OCI-LY1 (cell line): Measurements from ENCODE around the gene OR2V2.

Source experiments
- H2AFZ ChIP-seq: fragments of 200-600 bp; sonication (generic), shearing (Covaris generic); 2 replicates; pipeline ENCODE4 v1.6.0; 2014; ENCODE audit warnings: antibody characterized with exemption, mild to moderate bottlenecking, low read length
- H3F3A ChIP-seq: fragments of 200-600 bp; sonication (generic), shearing (Covaris generic); 2 replicates; pipeline ENCODE4 v1.6.0; 2014; ENCODE audit warnings: mild to moderate bottlenecking, antibody characterized with exemption, low read length, moderate library complexity; ENCODE audit not compliant: insufficient read depth
- H3K27ac ChIP-seq: fragments of 200-600 bp; sonication (generic); 2 replicates; pipeline ENCODE4 v1.5.1; 2014; ENCODE audit warnings: low read length, mixed run types, mild to moderate bottlenecking, low read depth; ENCODE audit not compliant: poor library complexity, severe bottlenecking
- H3K27me3 ChIP-seq: fragments of 200-600 bp; sonication (generic); 2 replicates; pipeline ENCODE4 v1.6.0; 2014; ENCODE audit warnings: antibody characterized with exemption, mild to moderate bottlenecking, low read length, moderate library complexity; ENCODE audit not compliant: insufficient read depth
- H3K36me3 ChIP-seq: fragments of 200-600 bp; sonication (generic); 2 replicates; pipeline ENCODE4 v1.6.1; 2014; ENCODE audit warnings: mild to moderate bottlenecking, antibody characterized with exemption, low read length, moderate library complexity, mixed read lengths; ENCODE audit not compliant: insufficient read depth
- H3K4me1 ChIP-seq: fragments of 200-600 bp; sonication (generic); 2 replicates; pipeline ENCODE4 v1.5.1; 2014; ENCODE audit warnings: mild to moderate bottlenecking, low read length, moderate library complexity; ENCODE audit not compliant: insufficient read depth, severe bottlenecking
- H3K4me2 ChIP-seq: fragments of 200-600 bp; sonication (generic), shearing (Covaris generic); 2 replicates; pipeline ENCODE4 v1.6.1; 2014; ENCODE audit warnings: low read length
- H3K4me3 ChIP-seq: fragments of 200-600 bp; sonication (generic); 2 replicates; pipeline ENCODE4 v1.5.1; 2014; ENCODE audit warnings: low read length, low read depth, mild to moderate bottlenecking, mixed read lengths; ENCODE audit not compliant: poor library complexity, severe bottlenecking
- H3K79me2 ChIP-seq: fragments of 200-600 bp; shearing (Covaris generic); 2 replicates; pipeline ENCODE4 v1.6.1; 2016; ENCODE audit warnings: mixed run types, low read length, mixed read lengths; ENCODE audit not compliant: insufficient read depth
- H3K9ac ChIP-seq: fragments of 200-600 bp; sonication (generic), shearing (Covaris generic); 2 replicates; pipeline ENCODE4 v1.6.1; 2014; ENCODE audit warnings: mild to moderate bottlenecking, low read length, mixed read lengths
- H3K9me2 ChIP-seq: fragments of 200-600 bp; sonication (generic), shearing (Covaris generic); 2 replicates; pipeline ENCODE4 v1.6.1; 2014; ENCODE audit warnings: low read depth, mild to moderate bottlenecking, low read length, mixed read lengths
- H3K9me3 ChIP-seq: fragments of 200-600 bp; shearing (Covaris generic); 2 replicates; pipeline ENCODE4 v1.6.1; 2014; ENCODE audit warnings: low read length, mixed read lengths
- H4K20me1 ChIP-seq: fragments of 200-600 bp; sonication (generic), shearing (Covaris generic); 2 replicates; pipeline ENCODE4 v1.6.0; 2016; ENCODE audit warnings: mild to moderate bottlenecking, low read length; ENCODE audit not compliant: insufficient read depth
- EZH2 ChIP-seq: fragments of 200-600 bp; sonication (generic), shearing (Covaris generic); IDR thresholded peaks from 2 replicates; pipeline ENCODE4 v1.8.0; 2017; ENCODE audit warnings: borderline replicate concordance, mixed run types, mild to moderate bottlenecking, antibody characterized with exemption, low read length, moderate library complexity, mixed read lengths
- TF ChIP-seq, protein P1 (sequence below): fragments of 200-600 bp; sonication (generic), shearing (Covaris generic); IDR thresholded peaks from 2 replicates; pipeline ENCODE4 v1.5.1; 2017; ENCODE audit warnings: mild to moderate bottlenecking, antibody characterized with exemption, low read length, moderate library complexity, mixed read lengths

The OR2V2 gene

DNA sequence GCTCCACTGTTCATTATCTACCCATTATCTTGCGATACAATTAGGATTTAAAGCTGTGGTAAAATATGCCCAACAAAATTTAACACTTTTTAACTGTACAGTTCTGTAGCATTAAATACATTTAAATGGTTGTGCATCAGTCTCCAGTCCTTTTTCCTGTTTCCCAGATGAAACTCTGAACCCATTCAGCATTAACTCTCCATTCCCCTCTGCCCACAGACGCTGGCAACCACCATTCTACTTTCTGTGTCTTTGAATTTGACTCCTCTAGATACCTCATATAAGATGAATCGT lies 60.5 kb downstream of the OR2V2 start:
- no peaks in the 10 kb centered on the region for H3K9me3 ChIP-seq
- no peak overlapping the region for H2AFZ ChIP-seq
- H3K27me3 ChIP-seq: no peaks in the 10 kb centered on the region
- H3K27ac ChIP-seq: no peak overlapping the region
- no peaks in the 10 kb centered on the region for H4K20me1 ChIP-seq
- H3F3A ChIP-seq: no peaks in the 10 kb centered on the region
- no peak overlapping the region for H3K9ac ChIP-seq
- no peaks in the 10 kb centered on the region for H3K79me2 ChIP-seq
- TF ChIP-seq, protein P1, sequence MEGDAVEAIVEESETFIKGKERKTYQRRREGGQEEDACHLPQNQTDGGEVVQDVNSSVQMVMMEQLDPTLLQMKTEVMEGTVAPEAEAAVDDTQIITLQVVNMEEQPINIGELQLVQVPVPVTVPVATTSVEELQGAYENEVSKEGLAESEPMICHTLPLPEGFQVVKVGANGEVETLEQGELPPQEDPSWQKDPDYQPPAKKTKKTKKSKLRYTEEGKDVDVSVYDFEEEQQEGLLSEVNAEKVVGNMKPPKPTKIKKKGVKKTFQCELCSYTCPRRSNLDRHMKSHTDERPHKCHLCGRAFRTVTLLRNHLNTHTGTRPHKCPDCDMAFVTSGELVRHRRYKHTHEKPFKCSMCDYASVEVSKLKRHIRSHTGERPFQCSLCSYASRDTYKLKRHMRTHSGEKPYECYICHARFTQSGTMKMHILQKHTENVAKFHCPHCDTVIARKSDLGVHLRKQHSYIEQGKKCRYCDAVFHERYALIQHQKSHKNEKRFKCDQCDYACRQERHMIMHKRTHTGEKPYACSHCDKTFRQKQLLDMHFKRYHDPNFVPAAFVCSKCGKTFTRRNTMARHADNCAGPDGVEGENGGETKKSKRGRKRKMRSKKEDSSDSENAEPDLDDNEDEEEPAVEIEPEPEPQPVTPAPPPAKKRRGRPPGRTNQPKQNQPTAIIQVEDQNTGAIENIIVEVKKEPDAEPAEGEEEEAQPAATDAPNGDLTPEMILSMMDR: no peak
- TF ChIP-seq EZH2: no peak
- H3K4me3 ChIP-seq: peak overlapping the region; percentile 74
- peaks cover 29% of the 10 kb centered on the region for H3K4me1 ChIP-seq
- H3K9me2 ChIP-seq: no peaks in the 10 kb centered on the region
- no peaks in the 10 kb centered on the region for H3K36me3 ChIP-seq
- H3K4me2 ChIP-seq: no peak overlapping the region
